ENCODE results near the gene COA3.

Gene COA3

DNA sequence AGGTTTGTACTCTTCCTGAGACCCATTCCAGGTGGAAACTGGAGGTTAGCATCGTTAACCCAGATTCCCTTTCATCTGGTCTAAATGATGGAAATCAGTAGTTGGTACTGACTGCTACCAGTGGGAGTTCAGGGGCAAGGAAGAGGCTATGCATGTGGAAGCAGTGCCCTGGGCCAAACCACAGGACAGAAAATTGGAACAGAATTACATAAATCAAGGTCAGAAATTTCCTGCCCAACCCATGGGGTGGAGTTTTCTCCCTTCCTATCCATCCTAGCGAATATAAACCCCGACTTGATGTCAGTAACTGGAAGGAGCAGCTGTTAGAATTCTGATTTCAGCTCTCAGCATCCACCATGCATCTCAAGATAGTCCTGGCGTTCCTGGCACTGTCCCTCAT, 45.8 kb upstream of the COA3 start, which contains the start of gene AOC2:
Gene AOC2, plus strand, starts transcription at position 310 of the 400 bp plus-strand sequence. Its CDS starts 47 bp downstream, at position 357.
- DNase-seq (ENCODE audit: low read depth), result no peak

GRCh38 chr17:42843358-42843934, 44.9 kb upstream of the COA3 start:
- peak; percentile 87 for DNase-seq (ENCODE audit: low read depth)
- TF ChIP-seq, protein P1, sequence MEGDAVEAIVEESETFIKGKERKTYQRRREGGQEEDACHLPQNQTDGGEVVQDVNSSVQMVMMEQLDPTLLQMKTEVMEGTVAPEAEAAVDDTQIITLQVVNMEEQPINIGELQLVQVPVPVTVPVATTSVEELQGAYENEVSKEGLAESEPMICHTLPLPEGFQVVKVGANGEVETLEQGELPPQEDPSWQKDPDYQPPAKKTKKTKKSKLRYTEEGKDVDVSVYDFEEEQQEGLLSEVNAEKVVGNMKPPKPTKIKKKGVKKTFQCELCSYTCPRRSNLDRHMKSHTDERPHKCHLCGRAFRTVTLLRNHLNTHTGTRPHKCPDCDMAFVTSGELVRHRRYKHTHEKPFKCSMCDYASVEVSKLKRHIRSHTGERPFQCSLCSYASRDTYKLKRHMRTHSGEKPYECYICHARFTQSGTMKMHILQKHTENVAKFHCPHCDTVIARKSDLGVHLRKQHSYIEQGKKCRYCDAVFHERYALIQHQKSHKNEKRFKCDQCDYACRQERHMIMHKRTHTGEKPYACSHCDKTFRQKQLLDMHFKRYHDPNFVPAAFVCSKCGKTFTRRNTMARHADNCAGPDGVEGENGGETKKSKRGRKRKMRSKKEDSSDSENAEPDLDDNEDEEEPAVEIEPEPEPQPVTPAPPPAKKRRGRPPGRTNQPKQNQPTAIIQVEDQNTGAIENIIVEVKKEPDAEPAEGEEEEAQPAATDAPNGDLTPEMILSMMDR (conservative IDR thresholded peaks at IDR 0.05; ENCODE audit: low read depth, low read length), result peak; percentile 100

More for the DNA sequence above, 45.8 kb upstream of the COA3 start, which contains the start of gene AOC2:
- H3K4me3 ChIP-seq (ENCODE audit: low read depth, low read length), result no peak within 1 kb of the TSS
- TF ChIP-seq, protein P1 (conservative IDR thresholded peaks at IDR 0.05; ENCODE audit: low read depth, low read length), result no peak

GRCh38 chr17:42841975-42842685, 43.6 kb upstream of the COA3 start:
- no peak for DNase-seq (ENCODE audit: low read depth)
- H3K4me3 ChIP-seq (ENCODE audit: low read depth, low read length), result no peak overlapping the region
- TF ChIP-seq, protein P1 (conservative IDR thresholded peaks at IDR 0.05; ENCODE audit: low read depth, low read length), result no peak

More at GRCh38 chr17:42843358-42843934, 44.9 kb upstream of the COA3 start:
- H3K4me3 ChIP-seq (ENCODE audit: low read depth, low read length), result no peak overlapping the region

GRCh38 chr17:42835732-42836131, 37.2 kb upstream of the COA3 start:
- H3K4me3 ChIP-seq (ENCODE audit: low read depth, low read length), result no peak overlapping the region
- TF ChIP-seq, protein P1 (conservative IDR thresholded peaks at IDR 0.05; ENCODE audit: low read depth, low read length), result no peak
- no peak for DNase-seq (ENCODE audit: low read depth)

DNA sequence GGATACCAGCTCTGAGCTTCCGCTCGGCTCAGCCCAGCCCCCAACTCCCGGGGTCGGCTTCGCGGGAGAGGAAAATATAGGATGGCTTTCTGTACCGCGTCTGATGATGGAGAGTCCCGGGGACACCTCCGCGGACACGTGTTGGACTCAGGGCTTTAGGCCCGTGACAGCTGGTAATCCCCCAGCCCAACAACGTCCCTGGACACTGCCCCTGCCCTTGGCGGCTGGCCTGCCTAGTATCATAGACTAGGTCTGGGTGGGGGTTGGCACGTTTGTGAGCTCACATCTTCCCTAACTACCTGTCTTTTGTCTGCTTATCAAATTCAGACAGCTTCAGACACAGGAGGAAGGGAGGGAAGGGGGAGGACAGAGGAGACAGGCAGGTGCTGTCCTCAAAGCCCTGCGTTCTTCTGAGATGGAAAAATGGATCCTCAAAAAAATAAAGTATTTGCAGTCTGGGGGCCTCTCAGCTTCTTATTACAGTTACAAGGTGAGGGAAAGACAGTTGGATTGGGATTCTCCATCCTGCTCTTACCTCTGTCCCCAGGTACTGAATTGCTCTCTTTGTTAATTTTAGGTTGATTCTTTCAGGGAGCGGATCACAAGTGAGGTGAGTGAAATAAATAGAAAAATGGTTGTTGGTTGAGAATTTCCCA, 35.4 kb upstream of the COA3 start:
- H3K4me3 ChIP-seq (ENCODE audit: low read depth, low read length), result peak overlapping the region; percentile 88
- DNase-seq (ENCODE audit: low read depth), result no peak
- TF ChIP-seq, protein P1 (conservative IDR thresholded peaks at IDR 0.05; ENCODE audit: low read depth, low read length), result no peak

GRCh38 chr17:42832934-42833766, 34.6 kb upstream of the COA3 start, which contains the start of gene PSME3:
Gene PSME3 (plus strand): TSS chr17:42833397. CDS start chr17:42833632, 235 bp downstream.
- H3K4me3 ChIP-seq (ENCODE audit: low read depth, low read length), result peak within 1 kb of the TSS; percentile 88
- peak; percentile 83 for DNase-seq (ENCODE audit: low read depth)
- TF ChIP-seq, protein P1 (conservative IDR thresholded peaks at IDR 0.05; ENCODE audit: low read depth, low read length), result peak; percentile 18
